Endothelial cell of umbilical vein (primary cell): ENCODE data around the gene ARMC5. TPM values are rescaled to one million over a fixed set of nuclear protein-coding genes. Genes with fewer than 3 reads are reported as not detected.

ENCODE experiments used
- BruUV-seq: library from RNA; stranded (reverse); fragments of 400-500 nt; replicated peaks from 2 replicates; lab custom pipeline; 2021; lab: Mats Ljungman, UMichigan
- CTCF ChIA-PET: fragments of 300-600, 350-600 bp; sonication (Branson Sonifier 250); formaldehyde crosslinking; loops from one replicate; lab custom pipeline; 2021; ENCODE audit warnings: antibody characterized with exemption, inconsistent platforms; lab: Charles Lee
- POLR2A ChIA-PET: fragments of 300-600, 350-600 bp; sonication (Branson Sonifier 250); formaldehyde crosslinking; loops from one replicate; lab custom pipeline; 2021; ENCODE audit warnings: antibody characterized with exemption, inconsistent platforms; lab: Charles Lee
- DNase-seq: peaks from one replicate; pipeline ENCODE4 v3.0.0-alpha.2; 2011; ENCODE audit warnings: low read depth, low spot score
- FAIRE-seq: peaks from 2 replicates; lab custom pipeline; 2011; peaks lifted over from hg19 to GRCh38; lab: Jason Lieb, UNC
- H2AFZ ChIP-seq: 2 replicates; pipeline ENCODE4 v1.6.0; 2012; ENCODE audit warnings: low read depth, low read length, control low read depth, inconsistent platforms
- H3K27ac ChIP-seq: 2 replicates; pipeline ENCODE4 v1.5.1; 2011; ENCODE audit warnings: low read depth, mild to moderate bottlenecking, control low read depth, low read length, moderate library complexity; ENCODE audit not compliant: insufficient read depth
- H3K27me3 ChIP-seq, 2 experiments: 2 replicates each; pipeline versions ENCODE4 v1.6.0 to v1.6.1; 2011; ENCODE audit warnings: low read length in 2 of 2, mixed read lengths in 1 of 2; ENCODE audit not compliant: control insufficient read depth in 2 of 2, insufficient read depth in 2 of 2
- H3K36me3 ChIP-seq, 2 experiments: 2 replicates in 1 of 2; 3 replicates in 1 of 2; pipeline ENCODE4 v1.5.1; 2011; ENCODE audit warnings: low read length in 2 of 2, mild to moderate bottlenecking in 1 of 2, moderate library complexity in 1 of 2; ENCODE audit not compliant: control insufficient read depth in 2 of 2, insufficient read depth in 2 of 2; ENCODE audit errors: extremely low read depth in 1 of 2
- H3K4me1 ChIP-seq: 3 replicates; pipeline ENCODE4 v1.5.1; 2011; ENCODE audit warnings: mild to moderate bottlenecking, low read length; ENCODE audit not compliant: control insufficient read depth, insufficient read depth; ENCODE audit errors: extremely low read depth
- H3K4me2 ChIP-seq: 2 replicates; pipeline ENCODE4 v1.6.1; 2011; ENCODE audit warnings: low read length, control low read depth, mixed read lengths; ENCODE audit not compliant: insufficient read depth
- H3K4me3 ChIP-seq, 3 experiments: fragments of 200-600 bp in 1 of 3; sonication (generic), shearing (Covaris generic) in 1 of 3; replicated peaks in 1 of 3; 2 replicates each; pipeline ENCODE4 v1.5.1; 2011 to 2016; ENCODE audit warnings: control low read depth in 3 of 3, low read length in 3 of 3, mild to moderate bottlenecking in 2 of 3, inconsistent platforms in 1 of 3, low read depth in 1 of 3, moderate library complexity in 1 of 3; ENCODE audit not compliant: insufficient read depth in 1 of 3
- H3K79me2 ChIP-seq: 2 replicates; pipeline ENCODE4 v1.6.0; 2012; ENCODE audit warnings: low read length, inconsistent platforms; ENCODE audit not compliant: control insufficient read depth, insufficient read depth
- H3K9ac ChIP-seq: replicated peaks from 2 replicates; pipeline ENCODE3; 2011; ENCODE audit warnings: low read length, control low read depth; ENCODE audit not compliant: insufficient read depth; ENCODE audit errors: extremely low read depth
- H3K9me1 ChIP-seq: replicated peaks from 3 replicates; pipeline ENCODE4 v1.6.0; 2011; ENCODE audit warnings: mild to moderate bottlenecking, low read length; ENCODE audit not compliant: control insufficient read depth, insufficient read depth; ENCODE audit errors: extremely low read depth
- H3K9me3 ChIP-seq: replicated peaks from 2 replicates; pipeline ENCODE4 v1.5.1; 2012; ENCODE audit warnings: low read length, inconsistent platforms; ENCODE audit not compliant: control insufficient read depth, insufficient read depth
- H4K20me1 ChIP-seq: replicated peaks from 2 replicates; pipeline ENCODE3; 2011; ENCODE audit warnings: mild to moderate bottlenecking, low read length; ENCODE audit not compliant: control insufficient read depth, insufficient read depth; ENCODE audit errors: extremely low read depth
- EZH2 ChIP-seq: IDR thresholded peaks from 2 replicates; pipeline ENCODE4 v1.6.1; 2012; ENCODE audit warnings: borderline replicate concordance, low read depth, mild to moderate bottlenecking, moderate library complexity, low read length, inconsistent platforms; ENCODE audit not compliant: severe bottlenecking
- FOS ChIP-seq: IDR thresholded peaks from 2 replicates; pipeline ENCODE4 v1.6.1; 2011; ENCODE audit warnings: mild to moderate bottlenecking, low read length, moderate library complexity, borderline replicate concordance; ENCODE audit not compliant: insufficient read depth
- GATA2 ChIP-seq: IDR thresholded peaks from 2 replicates; pipeline ENCODE4 v1.7.0; 2011; ENCODE audit warnings: low read depth, mild to moderate bottlenecking, moderate library complexity, mixed read lengths, low read length; ENCODE audit not compliant: insufficient read length, insufficient read depth
- JUN ChIP-seq: IDR thresholded peaks from 2 replicates; pipeline ENCODE4 v1.6.1; 2011; ENCODE audit warnings: borderline replicate concordance, low read depth; ENCODE audit not compliant: insufficient read length, insufficient read depth
- MYC ChIP-seq: IDR thresholded peaks from one replicate; pipeline ENCODE4 v1.6.1; 2011; ENCODE audit warnings: mild to moderate bottlenecking, low read depth, low read length
- POLR2A ChIP-seq: IDR thresholded peaks from 2 replicates; pipeline ENCODE4 v1.6.1; 2012; ENCODE audit warnings: low read depth, mild to moderate bottlenecking, control low read depth, low read length
- POLR2AphosphoS5 ChIP-seq: IDR thresholded peaks from 2 replicates; pipeline ENCODE4 v1.6.1; 2012; ENCODE audit warnings: low read depth, mild to moderate bottlenecking, control low read depth, low read length, moderate library complexity; ENCODE audit not compliant: insufficient read depth
- dilution Hi-C: fragments of 300-500 bp; cut with MboI; formaldehyde crosslinking; loops from one replicate; pipeline ENCODE4 v1.15.0; 2019; ENCODE audit warnings: low sequenced_read_pairs; ENCODE audit not compliant: extremely low pct_ligation_motif_present
- intact Hi-C: fragments of 100-400 bp; cut with micrococcal nuclease; formaldehyde crosslinking; loops from one replicate; pipeline ENCODE4 v1.10.0; 2022
- polyA plus RNA-seq, 4 experiments: library from polyadenylated mRNA; depleted of rRNA in 3 of 4; stranded (reverse) in 3 of 4; unstranded in 1 of 4; fragments of >200 nt; gene quantifications; 2 replicates each; pipeline versions ENCODE4 v1.2.1 to v1.2.3, GENCODE V29; 2011 to 2012; ENCODE audit warnings: missing spikeins in 1 of 4
- total RNA-seq: library from RNA; stranded (reverse); gene quantifications from 2 replicates; pipeline ENCODE4 v1.2.3, GENCODE V29; 2021
- TF ChIP-seq, protein P1 (sequence below), 2 donors: IDR thresholded peaks; 1 replicate in 1 of 2; 2 replicates in 1 of 2; pipeline ENCODE4 v1.5.1; 2011; ENCODE audit warnings: low read length in 2 of 2, mild to moderate bottlenecking in 2 of 2, moderate library complexity in 2 of 2, control low read depth in 1 of 2, inconsistent platforms in 1 of 2, low read depth in 1 of 2; ENCODE audit not compliant: insufficient read depth in 1 of 2; ENCODE audit errors: extremely low read depth in 1 of 2
- TF ChIP-seq, protein P2 (sequence below): IDR thresholded peaks from 2 replicates; pipeline ENCODE4 v1.6.1; 2011; ENCODE audit not compliant: insufficient read depth, insufficient read length

Gene ARMC5
- total and polyA plus RNA-seq, 2 donors (not counting 3 experiments of a cell fraction or from before 2014, with no cell fraction given), result 17.3 to 18.8 TPM

DNA sequence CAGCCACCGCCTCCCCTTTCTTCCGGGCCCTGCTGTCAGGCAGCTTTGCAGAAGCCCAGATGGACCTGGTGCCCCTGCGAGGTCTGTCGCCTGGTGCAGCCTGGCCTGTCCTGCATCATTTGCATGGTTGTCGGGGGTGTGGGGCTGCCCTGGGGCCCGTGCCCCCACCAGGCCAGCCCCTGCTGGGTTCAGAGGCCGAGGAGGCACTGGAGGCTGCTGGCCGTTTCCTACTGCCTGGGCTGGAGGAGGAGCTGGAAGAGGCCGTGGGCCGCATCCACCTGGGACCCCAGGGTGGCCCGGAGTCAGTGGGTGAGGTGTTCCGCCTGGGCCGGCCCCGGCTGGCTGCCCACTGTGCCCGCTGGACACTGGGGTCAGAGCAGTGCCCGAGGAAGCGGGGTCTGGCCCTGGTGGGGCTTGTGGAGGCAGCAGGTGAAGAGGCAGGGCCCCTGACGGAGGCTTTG is 7.1 kb downstream of the ARMC5 start:
- H2AFZ ChIP-seq, result no peak overlapping the region
- POLR2A ChIA-PET, result no interaction called here
- peaks cover 6% of the 10 kb centered on the region for H3K4me1 ChIP-seq
- no peaks in the 10 kb centered on the region for H3K27me3 ChIP-seq
- dilution Hi-C loops, result no loop called here
- H4K20me1 ChIP-seq, result no peaks in the 10 kb centered on the region
- FAIRE-seq, result no peak
- intact Hi-C loops, result no loop called here
- peaks cover 6 to 27% of the 10 kb centered on the region in 2 experiments for H3K36me3 ChIP-seq
- peaks cover 4% of the 10 kb centered on the region for H3K79me2 ChIP-seq
- no peaks in the 10 kb centered on the region for H3K9me1 ChIP-seq
- no peak overlapping the region for H3K27ac ChIP-seq
- TF ChIP-seq MYC (no peak), JUN (no peak)
- TF ChIP-seq, protein P1, sequence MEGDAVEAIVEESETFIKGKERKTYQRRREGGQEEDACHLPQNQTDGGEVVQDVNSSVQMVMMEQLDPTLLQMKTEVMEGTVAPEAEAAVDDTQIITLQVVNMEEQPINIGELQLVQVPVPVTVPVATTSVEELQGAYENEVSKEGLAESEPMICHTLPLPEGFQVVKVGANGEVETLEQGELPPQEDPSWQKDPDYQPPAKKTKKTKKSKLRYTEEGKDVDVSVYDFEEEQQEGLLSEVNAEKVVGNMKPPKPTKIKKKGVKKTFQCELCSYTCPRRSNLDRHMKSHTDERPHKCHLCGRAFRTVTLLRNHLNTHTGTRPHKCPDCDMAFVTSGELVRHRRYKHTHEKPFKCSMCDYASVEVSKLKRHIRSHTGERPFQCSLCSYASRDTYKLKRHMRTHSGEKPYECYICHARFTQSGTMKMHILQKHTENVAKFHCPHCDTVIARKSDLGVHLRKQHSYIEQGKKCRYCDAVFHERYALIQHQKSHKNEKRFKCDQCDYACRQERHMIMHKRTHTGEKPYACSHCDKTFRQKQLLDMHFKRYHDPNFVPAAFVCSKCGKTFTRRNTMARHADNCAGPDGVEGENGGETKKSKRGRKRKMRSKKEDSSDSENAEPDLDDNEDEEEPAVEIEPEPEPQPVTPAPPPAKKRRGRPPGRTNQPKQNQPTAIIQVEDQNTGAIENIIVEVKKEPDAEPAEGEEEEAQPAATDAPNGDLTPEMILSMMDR (IDR thresholded peaks at IDR 0.05; ENCODE audit: extremely low read depth in 1 of 2, insufficient read depth in 1 of 2, low read depth in 1 of 2, low read length in 2 of 2), result no peak
- no peak overlapping the region for H3K4me3 ChIP-seq
- no peak overlapping the region for H3K4me2 ChIP-seq
- H3K9ac ChIP-seq, result no peak overlapping the region
- DNase-seq, result no peak
- no TSS peak for BruUV-seq
- no peaks in the 10 kb centered on the region for H3K9me3 ChIP-seq
- CTCF ChIA-PET, result no interaction called here

DNA sequence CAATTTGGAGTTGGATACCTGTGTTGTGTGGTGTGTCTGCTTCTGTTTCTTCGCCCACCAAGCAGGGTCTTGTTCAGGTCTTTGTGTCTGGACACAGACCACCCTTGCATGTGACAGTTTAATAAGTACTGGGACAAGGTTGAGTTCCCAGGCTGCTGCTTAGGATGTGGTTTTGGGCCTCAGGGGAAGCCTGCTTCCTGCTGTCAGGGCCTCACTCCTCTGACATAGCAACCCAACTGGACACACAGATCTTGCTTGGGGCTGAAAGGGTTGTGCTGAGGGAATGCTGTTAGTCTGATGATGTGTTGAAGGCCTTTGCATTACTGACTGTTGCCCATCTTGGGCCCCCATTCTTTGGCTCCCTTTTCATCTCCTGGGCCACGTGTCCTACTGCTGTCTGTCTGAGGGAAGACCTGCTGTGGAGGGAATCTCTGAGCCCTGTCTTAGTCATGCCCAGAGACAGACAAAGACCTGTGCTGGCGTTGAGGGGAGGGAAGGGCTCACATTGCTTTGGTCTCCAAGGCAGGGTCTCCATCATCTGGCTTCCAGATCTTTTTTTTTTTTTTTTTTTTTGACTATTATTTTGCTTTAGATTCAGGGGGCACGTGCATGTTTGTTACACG is 8.0 kb downstream of the ARMC5 start:
- Histone ChIP-seq H3K27me3 (no peaks in the 10 kb centered on the region), H3K9ac (no peak overlapping the region), H3K9me3 (no peaks in the 10 kb centered on the region), H4K20me1 (no peaks in the 10 kb centered on the region), H3K9me1 (no peaks in the 10 kb centered on the region), H3K27ac (no peak overlapping the region), H3K4me1 (peaks cover 9% of the 10 kb centered on the region), H3K79me2 (peaks cover 6% of the 10 kb centered on the region), H3K4me2 (no peak overlapping the region), H3K4me3 (no peak overlapping the region), H2AFZ (no peak overlapping the region), H3K36me3 (peaks cover 6 to 23% of the 10 kb centered on the region in 2 experiments)
- no peak for FAIRE-seq
- CTCF ChIA-PET, result no interaction called here
- POLR2A ChIA-PET, result no interaction called here
- BruUV-seq, result no TSS peak
- intact Hi-C loops, result no loop called here
- dilution Hi-C loops, result no loop called here
- TF ChIP-seq, protein P1 (IDR thresholded peaks at IDR 0.05; ENCODE audit: extremely low read depth in 1 of 2, insufficient read depth in 1 of 2, low read depth in 1 of 2, low read length in 2 of 2), result no peak
- TF ChIP-seq JUN (no peak), EZH2 (no peak), MYC (no peak), GATA2 (no peak), POLR2AphosphoS5 (no peak), FOS (no peak), POLR2A (no peak)
- TF ChIP-seq, protein P2, sequence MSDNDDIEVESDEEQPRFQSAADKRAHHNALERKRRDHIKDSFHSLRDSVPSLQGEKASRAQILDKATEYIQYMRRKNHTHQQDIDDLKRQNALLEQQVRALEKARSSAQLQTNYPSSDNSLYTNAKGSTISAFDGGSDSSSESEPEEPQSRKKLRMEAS, result no peak
- DNase-seq, result no peak
